ENCODE data around the gene CCDC141. TPM values are rescaled to one million over a fixed set of nuclear protein-coding genes. Genes with fewer than 3 reads are reported as not detected.

CCDC141 gene
- total RNA-seq, 2 experiments from 2014 or later, result 17.0 to 19.5 TPM

DNA sequence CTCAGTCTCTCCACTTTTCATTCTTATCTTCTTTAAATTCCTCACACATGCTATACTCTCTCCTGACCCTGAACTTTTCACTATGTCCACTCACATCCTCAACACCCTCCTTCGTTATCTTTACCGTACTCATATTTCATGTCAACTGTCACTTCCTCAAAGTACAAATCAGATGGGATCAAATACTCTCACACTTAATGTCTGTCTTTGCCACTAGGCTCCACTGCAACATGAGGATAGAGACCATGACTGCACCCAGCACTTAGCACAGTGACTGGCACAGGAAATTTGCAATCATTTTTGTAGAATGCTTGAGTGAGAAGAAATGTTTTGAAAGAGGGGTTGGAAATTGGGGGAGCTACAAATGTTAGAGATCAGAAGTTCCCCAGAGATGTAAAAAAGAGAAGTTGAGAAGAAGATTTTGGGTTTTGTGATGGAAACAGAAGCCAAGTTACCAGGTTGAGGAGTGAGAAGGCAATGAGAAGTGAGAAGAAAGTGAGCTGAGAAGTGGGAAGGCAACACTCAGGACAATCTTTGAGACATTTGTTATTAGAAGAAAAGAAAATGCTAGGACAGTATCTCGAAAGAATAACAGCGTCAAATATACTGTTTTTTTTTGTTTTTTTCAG is 87.0 kb downstream of the CCDC141 start:
- H3K27ac Mint-ChIP-seq, result no peak overlapping the region
- CTCF ChIA-PET, result interaction anchor here (1.0 to 1.2 kb wide), 2 partner anchors 9 to 167 kb away, joined by 3 to 5 read pairs; no protein-coding TSS in a partner anchor

DNA sequence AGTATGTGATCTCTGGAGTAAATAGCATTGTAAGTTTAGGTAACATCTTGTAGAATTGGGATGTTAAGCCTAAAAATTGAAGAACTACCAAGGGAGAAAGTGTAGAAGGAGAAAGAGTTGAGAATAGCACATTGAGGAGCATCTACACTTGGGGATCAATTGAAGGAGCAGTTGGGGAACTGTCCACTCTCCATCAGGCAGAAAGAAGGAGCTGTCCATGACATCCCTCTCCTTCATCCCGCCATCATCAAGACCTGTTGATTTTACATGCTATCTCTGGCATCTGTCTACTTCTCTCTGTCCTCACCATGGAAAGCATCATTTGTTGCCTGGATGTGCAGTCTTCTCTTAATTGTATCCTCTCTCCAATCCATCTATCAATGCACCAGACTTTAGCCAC is 87.8 kb downstream of the CCDC141 start:
- no peaks in the 10 kb centered on the region for H3K9me3 Mint-ChIP-seq (ENCODE audit: insufficient read depth)
- CTCF ChIA-PET, result no interaction called here

More for the DNA sequence above, 87.0 kb downstream of the CCDC141 start:
- Mint-ChIP-seq H3K9me3 (ENCODE audit: insufficient read depth) (no peaks in the 10 kb centered on the region), H3K36me3 (ENCODE audit: low read depth) (peaks cover 5% of the 10 kb centered on the region), H3K27me3 (ENCODE audit: low read depth) (no peaks in the 10 kb centered on the region), H3K4me1 (ENCODE audit: low read depth) (no peaks in the 10 kb centered on the region), H3K4me3 (no peak overlapping the region)
- DNase-seq, result no peak
- POLR2A ChIA-PET, result interaction anchor here (0.6 kb wide), 1 partner anchor 199 kb away, joined by 5 read pairs; no protein-coding TSS in a partner anchor
- ATAC-seq, result no peak

DNA sequence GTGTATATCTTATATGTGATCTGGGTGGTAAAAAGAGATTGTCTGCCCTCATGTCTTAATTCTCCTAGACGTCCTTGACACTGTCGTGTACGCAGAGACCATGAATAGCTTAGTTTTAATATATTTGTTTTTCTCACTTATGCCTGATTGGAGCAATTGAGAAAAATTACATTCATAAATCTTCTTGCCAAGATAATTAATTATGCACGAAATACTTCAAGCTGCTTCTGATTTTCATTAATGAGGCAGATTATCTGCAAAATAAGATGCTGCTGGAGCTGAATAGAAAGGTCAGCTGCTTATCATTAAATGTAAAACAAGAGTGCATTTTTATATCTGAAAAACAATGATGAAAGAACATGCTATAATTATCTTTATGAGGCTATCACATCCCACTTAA is 95.9 kb downstream of the CCDC141 start:
- POLR2A ChIA-PET, result no interaction called here
- Mint-ChIP-seq H3K4me3 (no peak overlapping the region), H3K9me3 (ENCODE audit: insufficient read depth) (no peaks in the 10 kb centered on the region), H3K27me3 (ENCODE audit: low read depth) (no peaks in the 10 kb centered on the region), H3K4me1 (ENCODE audit: low read depth) (no peaks in the 10 kb centered on the region), H3K36me3 (ENCODE audit: low read depth) (no peaks in the 10 kb centered on the region), H3K27ac (no peak overlapping the region)
- DNase-seq (no peak), ATAC-seq (no peak)
- CTCF ChIA-PET, result interaction anchor here (1.0 kb wide), 3 partner anchors 9 to 175 kb away, joined by 3 read pairs; no protein-coding TSS in a partner anchor

More for the DNA sequence above, 87.8 kb downstream of the CCDC141 start:
- Mint-ChIP-seq H3K27me3 (ENCODE audit: low read depth) (no peaks in the 10 kb centered on the region), H3K4me3 (no peak overlapping the region), H3K27ac (no peak overlapping the region), H3K4me1 (ENCODE audit: low read depth) (no peaks in the 10 kb centered on the region), H3K36me3 (ENCODE audit: low read depth) (peaks cover 5% of the 10 kb centered on the region)
- ATAC-seq, result no peak
- POLR2A ChIA-PET, result no interaction called here
- no peak for DNase-seq

DNA sequence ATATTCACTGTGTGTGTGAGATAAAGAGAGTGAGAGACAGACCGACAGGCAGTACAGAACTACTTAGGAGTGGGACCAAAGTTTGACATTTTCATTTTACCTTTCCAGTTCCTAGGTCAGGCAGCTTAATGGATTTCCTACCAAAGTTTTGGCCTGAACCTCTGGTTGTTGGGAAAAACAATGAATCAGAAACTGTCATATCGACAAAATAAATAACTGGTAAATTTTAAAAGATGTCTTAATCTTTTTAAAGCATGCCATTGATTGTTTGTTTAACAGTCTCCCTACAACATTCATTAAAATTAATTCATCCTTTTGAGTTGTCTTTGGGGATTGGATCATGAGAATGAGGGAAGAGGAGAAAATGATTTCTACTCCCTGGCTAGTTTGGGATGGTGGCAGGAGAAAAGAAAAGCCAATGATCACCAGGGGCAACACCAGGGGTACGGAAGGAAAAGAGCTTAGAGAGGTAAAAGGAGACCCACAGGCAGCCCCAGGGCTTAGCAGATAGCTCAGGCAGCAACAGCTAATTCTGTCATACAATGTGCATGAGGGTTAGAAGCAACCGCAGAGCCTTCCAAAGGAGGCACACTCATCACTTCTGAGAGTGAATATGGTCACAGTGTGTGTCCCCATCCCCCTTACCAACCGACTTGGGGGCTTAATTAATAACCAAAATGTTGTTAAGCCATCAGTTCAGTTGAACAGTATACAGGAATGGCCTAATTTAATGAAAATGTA is 98.5 kb downstream of the CCDC141 start:
- CTCF ChIA-PET, result interaction anchor here (2.0 kb wide), 1 partner anchor 178 kb away, joined by 9 read pairs; no protein-coding TSS in a partner anchor
- Mint-ChIP-seq H3K9me3 (ENCODE audit: insufficient read depth) (no peaks in the 10 kb centered on the region), H3K4me3 (no peak overlapping the region), H3K27ac (no peak overlapping the region), H3K27me3 (ENCODE audit: low read depth) (no peaks in the 10 kb centered on the region), H3K36me3 (ENCODE audit: low read depth) (no peaks in the 10 kb centered on the region), H3K4me1 (ENCODE audit: low read depth) (no peaks in the 10 kb centered on the region)
- POLR2A ChIA-PET, result no interaction called here
- ATAC-seq, result no peak
- DNase-seq, result no peak

DNA sequence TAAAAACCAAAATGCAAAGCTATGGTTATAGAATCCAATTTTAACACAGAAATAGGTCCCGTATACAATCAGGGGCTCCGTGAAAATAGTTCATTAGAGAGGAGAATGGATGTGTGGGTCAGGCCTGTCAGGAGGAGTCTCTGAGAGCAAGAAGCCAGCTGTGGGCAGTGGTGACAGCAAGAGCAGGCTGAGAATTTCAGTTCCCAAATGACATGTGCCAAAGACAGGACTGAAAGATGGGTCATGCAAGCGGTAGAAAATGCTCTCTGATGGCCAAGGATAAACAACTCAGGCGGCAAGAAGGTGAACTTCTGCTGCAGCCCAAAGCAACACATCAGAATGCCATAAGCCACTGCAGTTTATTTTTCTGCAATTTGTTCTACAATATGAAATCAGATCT is 100.4 kb downstream of the CCDC141 start:
- ATAC-seq (no peak), DNase-seq (no peak)
- Mint-ChIP-seq H3K9me3 (ENCODE audit: insufficient read depth) (no peaks in the 10 kb centered on the region), H3K27me3 (ENCODE audit: low read depth) (no peaks in the 10 kb centered on the region), H3K27ac (no peak overlapping the region), H3K4me3 (no peak overlapping the region), H3K4me1 (ENCODE audit: low read depth) (no peaks in the 10 kb centered on the region), H3K36me3 (ENCODE audit: low read depth) (no peaks in the 10 kb centered on the region)
- POLR2A ChIA-PET, result no interaction called here
- CTCF ChIA-PET, result no interaction called here

DNA sequence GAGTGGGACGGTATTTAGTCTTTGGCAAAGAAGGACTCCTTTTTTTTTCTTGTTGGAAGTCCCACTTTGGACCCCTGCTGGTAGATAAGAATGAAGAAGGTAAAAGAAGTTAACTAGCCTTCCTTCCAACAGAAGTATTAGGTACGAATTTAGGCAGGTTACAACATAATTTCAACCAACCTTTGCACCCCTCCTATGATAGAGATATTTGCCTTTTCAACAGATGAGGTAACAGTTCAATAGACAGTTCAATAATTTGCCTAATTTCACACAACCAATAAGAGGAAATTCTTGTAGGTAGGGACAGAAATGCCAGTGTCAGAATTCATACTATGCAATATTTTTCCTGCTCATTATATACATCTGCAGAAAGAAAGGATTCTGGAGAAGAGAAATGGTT is 100.8 kb downstream of the CCDC141 start:
- no peaks in the 10 kb centered on the region for H3K4me1 Mint-ChIP-seq (ENCODE audit: low read depth)
- no peak overlapping the region for H3K4me3 Mint-ChIP-seq
- H3K9me3 Mint-ChIP-seq (ENCODE audit: insufficient read depth), result no peaks in the 10 kb centered on the region
- H3K27me3 Mint-ChIP-seq (ENCODE audit: low read depth), result no peaks in the 10 kb centered on the region
- ChIA-PET POLR2A (no interaction called here), CTCF (no interaction called here)
- DNase-seq (no peak), ATAC-seq (no peak)
- no peaks in the 10 kb centered on the region for H3K36me3 Mint-ChIP-seq (ENCODE audit: low read depth)
- no peak overlapping the region for H3K27ac Mint-ChIP-seq

DNA sequence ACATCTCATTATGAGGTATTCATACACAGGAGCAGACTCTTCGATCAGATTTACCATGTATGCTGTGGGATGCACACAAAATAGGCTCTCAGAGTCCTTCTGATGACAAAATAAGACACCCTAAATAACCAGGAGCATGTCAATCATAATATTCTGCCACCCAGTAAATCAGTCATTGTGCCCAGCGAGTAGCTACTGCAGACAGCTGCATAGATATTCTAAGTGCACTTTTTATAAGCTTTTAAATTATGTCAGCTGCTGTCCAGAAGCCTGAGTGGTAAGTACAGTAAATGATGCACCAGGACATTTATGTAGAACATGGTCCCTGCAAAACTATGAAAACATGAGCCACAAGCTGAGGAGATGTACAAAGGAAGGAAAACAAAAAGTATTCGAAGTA is 102.9 kb downstream of the CCDC141 start:
- no peak overlapping the region for H3K27ac Mint-ChIP-seq
- H3K27me3 Mint-ChIP-seq (ENCODE audit: low read depth), result no peaks in the 10 kb centered on the region
- POLR2A ChIA-PET, result no interaction called here
- no peaks in the 10 kb centered on the region for H3K4me1 Mint-ChIP-seq (ENCODE audit: low read depth)
- no peak for DNase-seq
- ATAC-seq, result no peak
- no peaks in the 10 kb centered on the region for H3K36me3 Mint-ChIP-seq (ENCODE audit: low read depth)
- H3K4me3 Mint-ChIP-seq, result no peak overlapping the region
- CTCF ChIA-PET, result no interaction called here
- no peaks in the 10 kb centered on the region for H3K9me3 Mint-ChIP-seq (ENCODE audit: insufficient read depth)

DNA sequence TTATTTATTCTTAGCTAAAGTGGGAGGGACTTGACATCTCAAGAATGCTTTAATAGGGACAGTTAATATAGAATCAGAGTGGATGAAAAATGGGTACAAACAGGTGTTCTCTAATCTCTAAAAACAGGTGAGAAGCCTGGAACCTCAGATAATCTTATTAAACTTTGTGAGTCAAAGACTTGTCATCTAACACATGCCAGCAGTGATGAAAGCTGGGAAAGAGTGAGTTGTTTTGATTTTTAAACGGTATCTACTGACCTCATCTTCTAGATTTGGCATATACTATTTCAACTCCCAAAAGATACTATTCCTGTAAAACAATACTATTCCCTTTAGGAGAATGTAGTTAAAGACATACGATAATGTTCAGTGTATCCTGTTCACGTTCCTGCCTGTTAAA is 103.4 kb downstream of the CCDC141 start:
- no peaks in the 10 kb centered on the region for H3K36me3 Mint-ChIP-seq (ENCODE audit: low read depth)
- H3K9me3 Mint-ChIP-seq (ENCODE audit: insufficient read depth), result no peaks in the 10 kb centered on the region
- H3K4me1 Mint-ChIP-seq (ENCODE audit: low read depth), result no peaks in the 10 kb centered on the region
- ATAC-seq (no peak), DNase-seq (no peak)
- CTCF ChIA-PET, result no interaction called here
- no peak overlapping the region for H3K4me3 Mint-ChIP-seq
- H3K27ac Mint-ChIP-seq, result no peak overlapping the region
- no peaks in the 10 kb centered on the region for H3K27me3 Mint-ChIP-seq (ENCODE audit: low read depth)
- POLR2A ChIA-PET, result no interaction called here

DNA sequence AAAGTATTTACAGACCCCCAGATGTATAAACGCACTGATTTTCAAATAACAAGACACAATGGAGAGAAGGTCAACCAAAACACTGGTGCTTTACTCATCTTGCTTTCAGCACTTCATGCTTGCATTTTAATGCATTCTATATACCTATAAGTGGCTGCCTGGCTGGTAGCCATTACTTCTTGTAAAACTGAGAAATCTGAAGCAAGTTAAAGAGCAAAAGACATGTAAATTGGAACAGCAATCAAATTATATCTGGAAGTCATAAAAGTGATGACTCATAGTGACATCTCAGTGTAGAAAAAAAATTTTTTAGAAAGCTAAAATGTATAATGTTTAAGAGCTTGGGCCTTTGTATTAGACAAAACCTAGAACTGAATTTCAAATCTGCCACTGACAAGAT is 106.2 kb downstream of the CCDC141 start:
- no peak for ATAC-seq

DNA sequence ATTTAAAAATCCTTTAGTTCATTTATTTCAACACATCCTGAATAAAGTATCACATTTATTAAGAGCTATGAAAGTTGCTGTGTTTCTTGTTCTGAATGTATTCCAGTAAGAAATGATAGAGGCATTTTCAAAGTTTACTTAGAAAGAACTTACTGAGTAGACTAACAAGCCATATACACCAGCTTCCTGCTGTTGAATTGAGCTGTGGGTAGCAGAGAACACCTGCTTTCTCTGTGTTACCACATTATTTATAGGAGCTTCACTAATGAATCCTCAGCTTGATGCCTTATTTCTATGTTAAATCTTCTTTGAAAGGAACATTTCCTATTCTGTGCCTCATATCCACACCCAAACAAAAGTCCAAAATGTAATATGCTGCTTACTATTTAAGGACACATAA is 115.4 kb downstream of the CCDC141 start:
- no peaks in the 10 kb centered on the region for H3K4me1 Mint-ChIP-seq (ENCODE audit: low read depth)
- peaks cover 17% of the 10 kb centered on the region for H3K36me3 Mint-ChIP-seq (ENCODE audit: low read depth)
- H3K9me3 Mint-ChIP-seq (ENCODE audit: insufficient read depth), result peaks cover 30% of the 10 kb centered on the region
- CTCF ChIA-PET, result interaction anchor here (1.1 to 1.9 kb wide), 2 partner anchors 21 to 195 kb away, joined by 3 to 5 read pairs; no protein-coding TSS in a partner anchor
- no peak for DNase-seq
- no peak for ATAC-seq
- H3K27me3 Mint-ChIP-seq (ENCODE audit: low read depth), result no peaks in the 10 kb centered on the region
- POLR2A ChIA-PET, result no interaction called here
- H3K4me3 Mint-ChIP-seq, result no peak overlapping the region
- no peak overlapping the region for H3K27ac Mint-ChIP-seq

More for the DNA sequence above, 106.2 kb downstream of the CCDC141 start:
- no peaks in the 10 kb centered on the region for H3K36me3 Mint-ChIP-seq (ENCODE audit: low read depth)
- ChIA-PET POLR2A (no interaction called here), CTCF (no interaction called here)
- no peaks in the 10 kb centered on the region for H3K4me1 Mint-ChIP-seq (ENCODE audit: low read depth)
- no peak for DNase-seq
- no peaks in the 10 kb centered on the region for H3K9me3 Mint-ChIP-seq (ENCODE audit: insufficient read depth)
- H3K27me3 Mint-ChIP-seq (ENCODE audit: low read depth), result no peaks in the 10 kb centered on the region
- no peak overlapping the region for H3K4me3 Mint-ChIP-seq
- H3K27ac Mint-ChIP-seq, result no peak overlapping the region

DNA sequence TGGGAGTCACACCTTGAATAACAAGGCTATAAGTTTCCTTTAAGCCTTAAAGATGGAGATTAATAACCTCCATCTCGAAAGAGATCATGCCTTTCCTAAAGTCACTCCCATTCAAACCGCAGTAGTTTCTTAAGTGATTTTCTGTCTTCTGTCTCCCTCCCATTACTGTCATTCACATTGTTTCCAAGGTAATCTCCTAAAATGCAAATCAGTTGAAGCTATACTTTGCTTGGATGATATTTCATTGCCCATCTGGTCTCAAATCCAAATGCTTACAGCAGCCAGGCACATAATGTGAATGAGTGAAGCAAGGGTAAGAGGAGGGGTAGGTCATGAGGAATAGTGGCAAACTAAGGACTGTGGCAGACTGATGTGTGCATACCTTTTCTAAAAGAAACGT is 116.4 kb downstream of the CCDC141 start:
- POLR2A ChIA-PET, result no interaction called here
- ATAC-seq (no peak), DNase-seq (no peak)
- H3K4me3 Mint-ChIP-seq, result no peak overlapping the region
- peaks cover 17% of the 10 kb centered on the region for H3K36me3 Mint-ChIP-seq (ENCODE audit: low read depth)
- no peak overlapping the region for H3K27ac Mint-ChIP-seq
- no peaks in the 10 kb centered on the region for H3K27me3 Mint-ChIP-seq (ENCODE audit: low read depth)
- CTCF ChIA-PET, result interaction anchor here (1.9 kb wide), 1 partner anchor 20 kb away, joined by 5 read pairs; no protein-coding TSS in a partner anchor
- H3K4me1 Mint-ChIP-seq (ENCODE audit: low read depth), result no peaks in the 10 kb centered on the region
- peaks cover 29% of the 10 kb centered on the region for H3K9me3 Mint-ChIP-seq (ENCODE audit: insufficient read depth)

DNA sequence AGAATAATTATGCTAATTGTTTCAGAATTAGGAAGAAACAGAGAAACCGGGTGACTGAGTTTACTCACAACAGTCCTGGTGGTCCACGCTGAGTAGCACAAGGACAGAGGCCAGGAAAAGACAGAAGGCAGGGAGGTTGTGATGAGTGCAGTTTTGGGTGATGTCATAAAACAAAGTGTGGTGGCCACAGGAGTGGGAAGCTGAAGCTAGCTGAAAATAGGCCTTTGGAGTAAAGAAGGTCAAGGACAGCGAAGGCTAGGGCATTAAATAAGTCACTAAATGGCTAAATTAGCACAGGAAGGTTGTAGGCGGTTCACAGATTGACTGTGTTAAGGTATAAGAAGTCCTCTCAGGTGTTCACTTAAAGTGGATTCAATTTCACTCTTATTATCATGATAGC is 121.9 kb downstream of the CCDC141 start:
- DNase-seq (no peak), ATAC-seq (no peak)
- POLR2A ChIA-PET, result no interaction called here
- H3K4me1 Mint-ChIP-seq (ENCODE audit: low read depth), result no peaks in the 10 kb centered on the region
- H3K4me3 Mint-ChIP-seq, result no peak overlapping the region
- no peak overlapping the region for H3K27ac Mint-ChIP-seq
- H3K9me3 Mint-ChIP-seq (ENCODE audit: insufficient read depth), result peaks cover 13% of the 10 kb centered on the region
- no peaks in the 10 kb centered on the region for H3K27me3 Mint-ChIP-seq (ENCODE audit: low read depth)
- peaks cover 6% of the 10 kb centered on the region for H3K36me3 Mint-ChIP-seq (ENCODE audit: low read depth)
- CTCF ChIA-PET, result no interaction called here

All from activated CD8-positive, alpha-beta T cell treated with anti-CD3 and anti-CD28 coated beads, Interleukin-2, amount 10 ng/mL, durations not matched to agents 7 days and 5 days (primary cell).